MM.1S (cell line): ENCODE measurements around the gene BPI.

Source experiments
- DNase-seq: peaks from one replicate; pipeline ENCODE4 v3.0.0-alpha.2; 2015
- H2AFZ ChIP-seq: fragments of 300-600 bp; sonication (generic); 2 replicates; pipeline ENCODE4 v1.6.0; 2016; ENCODE audit warnings: antibody characterized with exemption, low read length
- H3F3A ChIP-seq: fragments of 300-600 bp; sonication (generic); 2 replicates; pipeline ENCODE4 v1.6.1; 2016; ENCODE audit warnings: mild to moderate bottlenecking, antibody characterized with exemption, low read length, moderate library complexity, mixed read lengths; ENCODE audit not compliant: insufficient read depth
- H3K27ac ChIP-seq: fragments of 300-600 bp; sonication (generic); 2 replicates; pipeline ENCODE4 v1.5.1; 2016; ENCODE audit warnings: mild to moderate bottlenecking, low read length
- H3K27me3 ChIP-seq: fragments of 300-600 bp; sonication (generic); replicated peaks from 2 replicates; pipeline ENCODE4 v1.6.0; 2016; ENCODE audit warnings: low read length; ENCODE audit not compliant: insufficient read depth
- H3K36me3 ChIP-seq: fragments of 300-600 bp; sonication (generic); replicated peaks from 2 replicates; pipeline ENCODE4 v1.6.1; 2016; ENCODE audit warnings: mild to moderate bottlenecking, low read length, mixed read lengths; ENCODE audit not compliant: insufficient read depth
- H3K4me1 ChIP-seq: fragments of 300-600 bp; sonication (generic); 2 replicates; pipeline ENCODE4 v1.6.1; 2016; ENCODE audit warnings: low read length, mixed read lengths
- H3K4me2 ChIP-seq: fragments of 300-600 bp; sonication (generic); 2 replicates; pipeline ENCODE4 v1.6.0; 2016; ENCODE audit warnings: low read depth, low read length
- H3K4me3 ChIP-seq: fragments of 300-600 bp; sonication (generic); 2 replicates; pipeline ENCODE4 v1.5.1; 2016; ENCODE audit warnings: low read length, mixed read lengths
- H3K79me2 ChIP-seq: fragments of 300-600 bp; sonication (generic); 2 replicates; pipeline ENCODE4 v1.6.1; 2016; ENCODE audit warnings: mixed run types, low read length, mixed read lengths
- H3K9ac ChIP-seq: fragments of 300-600 bp; sonication (generic); 2 replicates; pipeline ENCODE4 v1.6.1; 2016; ENCODE audit warnings: low read length, mixed read lengths
- H3K9me2 ChIP-seq: fragments of 300-600 bp; sonication (generic); replicated peaks from 2 replicates; pipeline ENCODE4 v1.6.1; 2016; ENCODE audit warnings: mild to moderate bottlenecking, low read length, mixed read lengths; ENCODE audit not compliant: insufficient read depth
- H3K9me3 ChIP-seq: fragments of 300-600 bp; sonication (generic); replicated peaks from 2 replicates; pipeline ENCODE4 v1.6.1; 2016; ENCODE audit warnings: mild to moderate bottlenecking, low read length, mixed read lengths; ENCODE audit not compliant: insufficient read depth
- H4K20me1 ChIP-seq: fragments of 300-600 bp; sonication (generic); 2 replicates; pipeline ENCODE4 v1.6.1; 2016; ENCODE audit warnings: mild to moderate bottlenecking, low read length, moderate library complexity, mixed read lengths; ENCODE audit not compliant: insufficient read depth
- CTCF ChIP-seq: fragments of 300-600 bp; sonication (generic); IDR thresholded peaks from 2 replicates; pipeline ENCODE4 v1.5.1; 2016; ENCODE audit warnings: antibody characterized with exemption, low read length, mixed read lengths
- EZH2 ChIP-seq: fragments of 300-600 bp; sonication (generic); optimal IDR thresholded peaks from 2 replicates; pipeline ENCODE3; 2017; ENCODE audit warnings: low read depth, mild to moderate bottlenecking, antibody characterized with exemption, low read length, mixed read lengths
- EZH2phosphoT487 ChIP-seq: fragments of 300-600 bp; sonication (generic); IDR thresholded peaks from 2 replicates; pipeline ENCODE4 v1.6.1; 2018; ENCODE audit warnings: antibody characterized with exemption, low read length

Gene BPI

GRCh38 chr20:38343311-38344106 lies 39.6 kb downstream of the BPI start:
- H3K9me3 ChIP-seq = no peaks in the 10 kb centered on the region
- DNase-seq = no peak
- H3F3A ChIP-seq = no peaks in the 10 kb centered on the region
- H2AFZ ChIP-seq = no peak overlapping the region
- no peak overlapping the region for H3K27ac ChIP-seq
- H4K20me1 ChIP-seq = no peaks in the 10 kb centered on the region
- no peak overlapping the region for H3K4me3 ChIP-seq
- no peak for TF ChIP-seq EZH2phosphoT487
- no peak for TF ChIP-seq EZH2
- no peak for TF ChIP-seq CTCF
- H3K9me2 ChIP-seq = no peaks in the 10 kb centered on the region
- no peaks in the 10 kb centered on the region for H3K36me3 ChIP-seq
- H3K4me1 ChIP-seq = no peaks in the 10 kb centered on the region
- H3K27me3 ChIP-seq = no peaks in the 10 kb centered on the region
- no peaks in the 10 kb centered on the region for H3K79me2 ChIP-seq
- no peak overlapping the region for H3K9ac ChIP-seq
- H3K4me2 ChIP-seq = no peak overlapping the region

- Histone ChIP-seq H3K4me1 (no peaks in the 10 kb centered on the region), H3K27ac (no peak overlapping the region)
Measured at GRCh38 chr20:38344107-38344701, 40.2 kb downstream of the BPI start.

GRCh38 chr20:38345643-38346042 lies 41.7 kb downstream of the BPI start:
- DNase-seq = no peak
- Histone ChIP-seq H3K4me3 (no peak overlapping the region), H3K79me2 (no peaks in the 10 kb centered on the region), H3K27ac (no peak overlapping the region), H4K20me1 (no peaks in the 10 kb centered on the region), H3K27me3 (0 out of 2 replicates have a peak, but pooled peaks cover 4% of the 10 kb centered on the region), H3K9me3 (no peaks in the 10 kb centered on the region), H3K9me2 (no peaks in the 10 kb centered on the region), H3K4me1 (no peaks in the 10 kb centered on the region), H3K4me2 (no peak overlapping the region), H3K9ac (no peak overlapping the region), H3F3A (no peaks in the 10 kb centered on the region), H3K36me3 (no peaks in the 10 kb centered on the region), H2AFZ (no peak overlapping the region)
- TF ChIP-seq EZH2 (no peak), CTCF (no peak)

More at GRCh38 chr20:38344107-38344701, 40.2 kb downstream of the BPI start:
- Histone ChIP-seq H2AFZ (no peak overlapping the region), H3K36me3 (no peaks in the 10 kb centered on the region), H3K27me3 (no peaks in the 10 kb centered on the region), H3K79me2 (no peaks in the 10 kb centered on the region), H4K20me1 (no peaks in the 10 kb centered on the region), H3K4me2 (no peak overlapping the region), H3K4me3 (no peak overlapping the region), H3K9ac (no peak overlapping the region), H3K9me2 (no peaks in the 10 kb centered on the region), H3K9me3 (no peaks in the 10 kb centered on the region), H3F3A (no peaks in the 10 kb centered on the region)
- no peak for TF ChIP-seq EZH2phosphoT487
- DNase-seq = no peak

GRCh38 chr20:38346247-38346651 lies 42.3 kb downstream of the BPI start, which contains the start of gene LBP:
Gene LBP, plus strand, starts transcription at chr20:38346482. Its CDS starts 35 bp downstream, at chr20:38346517.
- H3K9me2 ChIP-seq = no peaks in the 10 kb centered on the region
- H3K4me3 ChIP-seq = no peak within 1 kb of the TSS
- no peak for DNase-seq
- no peak within 1 kb of the TSS for H3K9ac ChIP-seq
- H3K4me1 ChIP-seq = no peaks in the 10 kb centered on the region
- no peaks in the 10 kb centered on the region for H3K9me3 ChIP-seq
- H3K79me2 ChIP-seq = no peaks in the 10 kb centered on the region
- H2AFZ ChIP-seq = no peak within 1 kb of the TSS
- no peaks in the 10 kb centered on the region for H4K20me1 ChIP-seq
- H3K4me2 ChIP-seq = no peak within 1 kb of the TSS
- no peak within 1 kb of the TSS for H3K27ac ChIP-seq
- no peak for TF ChIP-seq EZH2
- 0 out of 2 replicates have a peak, but pooled peaks have one; percentile 0 for TF ChIP-seq CTCF
- TF ChIP-seq EZH2phosphoT487 = no peak
- H3K36me3 ChIP-seq = no peaks in the 10 kb centered on the region
- 0 out of 2 replicates have a peak, but pooled peaks cover 4% of the 10 kb centered on the region for H3K27me3 ChIP-seq
- H3F3A ChIP-seq = no peaks in the 10 kb centered on the region
